Brain pericyte (primary cell): ENCODE data around the gene MIX23.
"Not testable (repeated sequence)": the region's sequence is repeated elsewhere in the genome, so short reads cannot be mapped to it uniquely, and the experiment has no call there.

Experiments used
- DNase-seq: peaks from one replicate; pipeline ENCODE4 v3.0.0-alpha.2; 2012; ENCODE audit warnings: low read depth, low spot score

Gene MIX23

DNA sequence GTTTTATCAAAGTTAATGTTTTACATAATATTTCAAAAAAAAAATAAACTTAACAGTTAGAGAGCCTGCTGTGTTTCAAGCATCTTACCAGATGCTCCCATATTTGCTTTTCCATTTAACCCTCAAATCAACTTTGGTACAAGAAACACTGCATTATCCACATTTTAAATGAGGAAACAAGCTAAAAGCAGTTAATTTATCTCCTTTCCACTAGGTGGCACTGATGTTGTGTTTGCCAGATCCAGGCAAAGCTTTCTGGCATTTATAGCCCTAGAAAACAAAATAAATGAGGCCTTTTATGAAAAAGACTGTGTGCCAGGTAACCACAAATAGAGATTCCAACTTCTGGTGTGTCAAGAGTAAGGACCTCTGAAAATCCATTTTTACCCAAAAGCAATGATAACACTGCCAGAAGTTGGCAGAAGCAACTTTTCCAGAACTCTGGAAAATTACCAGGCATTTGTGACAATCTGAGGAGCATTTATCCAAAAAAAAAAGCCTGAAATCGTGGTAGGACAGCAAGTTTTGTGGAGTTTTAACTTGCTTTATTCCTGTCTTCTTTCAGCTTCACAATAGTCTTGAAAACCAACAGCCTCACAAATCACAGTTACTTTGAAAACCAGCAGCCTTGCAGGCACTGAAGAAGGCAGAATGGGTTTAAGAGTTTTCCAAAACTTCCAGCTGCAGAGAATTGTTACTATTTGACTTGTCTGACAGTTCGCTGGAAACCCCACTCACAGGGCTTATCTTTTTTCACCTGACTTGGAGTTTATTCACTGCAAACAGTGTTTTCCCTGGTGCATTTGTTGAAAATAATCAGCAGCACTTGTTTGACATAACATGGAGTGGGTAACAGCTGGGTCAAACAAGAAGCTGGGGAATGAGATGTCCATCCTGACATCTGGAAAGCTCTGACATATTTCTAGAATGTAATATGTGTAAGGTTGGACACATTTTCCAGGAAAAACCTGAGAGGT lies 10.1 kb upstream of the MIX23 start:
- DNase-seq, result no peak

DNA sequence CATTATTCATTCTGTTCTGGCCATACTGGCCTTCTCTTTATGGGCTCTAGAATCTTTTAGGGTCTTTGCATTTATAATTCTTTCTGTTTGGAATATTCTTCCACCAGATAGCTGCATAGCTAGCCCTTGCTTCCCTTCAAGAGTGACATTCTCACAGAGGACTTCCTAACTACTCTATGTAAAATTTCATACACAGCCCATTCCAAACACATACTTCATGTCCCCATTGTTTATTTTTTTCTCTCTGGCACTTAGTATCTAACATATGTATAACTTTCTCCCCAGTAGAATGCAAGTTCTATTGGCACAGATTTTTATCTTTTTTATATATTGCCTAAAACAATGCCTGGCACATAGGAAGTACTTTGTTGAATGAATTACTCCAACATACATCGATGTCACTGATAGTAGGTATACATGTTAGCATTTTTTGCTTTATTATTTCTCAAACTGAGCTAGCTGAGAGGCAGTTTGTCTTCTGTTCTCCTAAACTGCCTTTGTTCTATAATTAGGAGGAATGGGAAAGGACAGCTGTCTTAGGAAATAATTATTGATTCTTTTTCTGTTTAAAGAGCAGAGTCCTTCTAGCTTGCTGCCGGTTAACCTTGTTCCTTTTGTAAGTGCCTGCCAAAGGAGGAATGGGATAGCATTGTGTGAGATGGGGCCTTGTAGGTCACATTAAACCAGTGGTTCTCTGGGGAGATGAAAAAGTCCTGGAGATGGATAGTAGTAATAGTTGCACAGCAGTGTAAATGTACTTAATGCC lies 8.8 kb upstream of the MIX23 start:
- no peak for DNase-seq

DNA sequence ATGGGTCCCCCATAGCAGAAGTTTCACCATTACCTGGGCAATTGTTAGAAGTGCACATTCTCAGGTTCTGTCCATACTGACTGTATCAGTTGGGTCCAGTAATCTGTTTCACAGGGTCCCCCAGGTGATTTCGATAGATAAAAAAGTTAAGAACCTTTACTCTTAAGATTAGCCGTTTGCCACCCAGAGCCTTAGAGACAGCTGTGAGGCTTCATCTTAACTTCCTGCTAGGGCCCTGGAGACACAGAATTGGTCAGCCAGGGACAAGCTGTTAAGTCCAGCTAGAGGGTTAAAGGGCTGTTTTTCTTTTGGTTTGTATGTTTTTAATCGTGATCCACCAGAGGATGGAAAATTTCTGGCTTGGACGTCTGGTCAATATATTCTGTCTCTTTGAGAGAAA lies 7.6 kb upstream of the MIX23 start:
- DNase-seq, result no peak

DNA sequence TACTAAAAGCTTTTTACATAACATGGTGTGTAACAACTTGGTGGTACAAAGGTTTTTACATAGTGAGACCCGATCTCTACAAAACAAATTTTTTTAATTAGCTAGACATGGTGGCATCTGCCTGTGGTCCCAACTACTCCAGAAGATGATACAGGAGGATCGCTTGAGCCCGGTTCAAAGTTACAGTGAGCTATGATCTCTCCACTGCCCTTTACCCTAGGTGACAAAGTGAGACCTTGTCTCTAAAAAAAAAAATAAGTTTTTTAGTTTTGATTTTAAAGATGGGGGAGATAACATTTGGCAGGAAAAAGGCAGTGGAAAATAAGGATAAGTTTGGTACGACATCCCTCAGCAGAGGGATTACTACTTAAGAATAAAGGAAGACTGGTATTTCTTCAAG lies 6.9 kb upstream of the MIX23 start:
- no peak for DNase-seq

DNA sequence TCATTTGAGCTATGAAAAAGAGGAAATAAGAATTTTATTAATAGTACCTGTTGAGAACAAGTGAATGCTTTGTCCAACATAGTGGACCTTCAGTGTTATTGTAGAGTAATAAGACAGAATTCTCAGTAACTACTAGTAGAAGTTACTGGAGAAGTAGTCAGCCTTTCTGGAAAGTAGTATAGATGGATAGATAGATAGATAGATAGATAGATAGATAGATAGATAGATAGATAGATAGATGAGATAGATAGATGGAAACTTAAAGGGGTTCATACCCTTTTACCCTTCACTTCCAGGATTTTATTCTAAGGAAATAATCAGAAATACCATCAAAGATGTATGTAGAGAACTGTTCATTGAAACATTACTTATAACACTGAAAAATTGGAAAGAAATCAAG lies 6.2 kb upstream of the MIX23 start:
- DNase-seq, result no peak

DNA sequence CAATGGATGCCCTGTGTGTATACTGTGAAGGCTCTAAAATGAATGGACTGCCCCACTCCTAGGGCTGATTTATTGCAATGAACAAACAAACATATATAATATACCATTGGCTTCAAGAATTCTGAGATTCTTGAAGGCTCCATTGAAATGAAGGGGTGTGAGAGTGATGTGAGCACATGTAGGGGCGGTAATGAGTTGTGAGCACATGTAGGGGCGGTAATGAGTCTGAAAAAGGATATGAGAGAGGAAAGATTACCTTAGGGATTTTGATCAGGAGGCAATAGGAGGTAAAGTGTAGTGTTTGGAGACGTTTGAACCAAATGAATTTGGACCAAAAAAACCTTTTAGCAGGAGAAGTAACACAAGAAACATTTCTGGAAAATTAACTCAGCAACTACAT lies 4.7 kb upstream of the MIX23 start:
- DNase-seq, result no peak

DNA sequence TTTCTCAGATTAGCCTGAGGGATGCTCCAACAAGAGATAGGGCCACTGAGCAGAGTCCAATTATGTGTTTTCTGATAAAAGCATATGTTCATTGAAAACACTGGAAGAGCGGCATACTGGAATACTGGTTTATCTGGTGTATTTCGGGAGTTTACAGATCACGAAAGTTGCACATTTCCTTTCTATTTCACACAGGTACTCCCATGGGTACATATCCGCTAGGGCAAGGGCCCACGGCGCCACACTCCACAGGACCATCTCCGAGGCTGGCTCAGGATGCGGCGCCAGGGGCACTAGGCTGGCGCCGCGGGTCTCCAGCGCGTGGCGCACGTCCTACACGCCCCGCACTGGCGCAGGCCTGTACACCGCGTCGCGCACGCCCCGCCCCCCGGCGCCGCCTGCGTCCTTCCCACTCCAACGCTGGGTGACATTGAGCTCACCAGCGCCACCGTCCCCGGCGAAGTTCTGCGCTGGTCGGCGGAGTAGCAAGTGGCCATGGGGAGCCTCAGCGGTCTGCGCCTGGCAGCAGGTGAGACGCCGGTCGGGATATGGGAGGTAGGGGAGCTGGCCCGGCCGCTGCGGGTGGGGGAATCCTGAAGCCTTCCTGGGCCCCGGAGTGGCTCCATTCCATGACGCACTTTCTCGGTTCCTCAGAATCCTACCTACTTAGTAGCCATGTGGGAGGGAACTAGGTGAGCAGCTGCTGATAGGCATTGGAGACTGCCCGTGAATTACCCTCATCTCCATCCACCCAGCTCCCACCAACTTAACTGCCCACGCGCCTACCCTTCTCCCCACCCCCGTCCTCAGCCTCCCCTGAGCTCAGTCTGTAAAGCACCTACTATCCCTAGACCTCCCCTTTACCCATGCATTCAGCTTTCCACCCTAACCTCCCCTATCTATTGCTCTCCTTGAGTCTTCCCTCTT lies 1.0 kb upstream of the MIX23 start, which contains the start of gene FAM162A:
Gene FAM162A (plus strand): TSS at position 412 of the 927 bp plus-strand sequence. CDS start 84 bp downstream, at position 496.
- peak; percentile 41 for DNase-seq

DNA sequence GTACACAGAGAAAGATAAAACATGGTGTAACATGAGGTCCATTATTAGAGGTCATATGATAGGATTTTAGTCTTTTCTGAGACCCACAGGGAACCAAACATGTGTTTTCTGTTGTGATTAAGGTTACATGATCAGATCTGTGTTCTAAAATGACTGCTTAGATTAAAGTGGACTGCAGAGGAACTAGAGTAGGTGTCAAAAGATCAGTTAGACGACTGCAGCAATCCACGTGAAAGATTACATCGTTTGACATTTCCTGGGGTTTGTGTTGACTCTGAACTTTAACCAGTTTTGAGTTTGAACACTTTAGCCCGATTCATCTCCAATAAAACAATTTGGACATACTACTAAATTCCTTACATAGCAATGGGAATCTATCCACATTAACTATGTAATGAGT lies 5.1 kb downstream of the MIX23 start:
- no peak for DNase-seq

DNA sequence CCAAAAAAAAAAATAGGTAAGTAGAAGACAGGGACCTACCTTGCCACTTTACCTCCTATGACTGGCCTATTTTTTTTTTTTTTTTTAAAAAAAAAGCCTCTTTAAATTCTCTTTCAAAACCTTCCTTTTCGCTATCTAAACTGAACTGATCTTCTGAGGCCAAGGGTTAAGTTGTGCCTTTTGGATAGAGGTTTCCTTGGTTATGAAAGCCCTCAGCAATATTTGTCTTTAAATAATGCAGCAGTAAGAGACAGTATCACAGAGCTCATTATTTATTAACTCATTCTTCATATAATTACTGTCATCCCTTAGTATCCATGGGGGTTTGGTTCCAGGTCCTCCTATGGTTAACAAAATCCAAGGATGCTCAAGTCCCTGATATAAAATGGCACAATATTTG lies 9.0 kb downstream of the MIX23 start:
- no peak for DNase-seq

DNA sequence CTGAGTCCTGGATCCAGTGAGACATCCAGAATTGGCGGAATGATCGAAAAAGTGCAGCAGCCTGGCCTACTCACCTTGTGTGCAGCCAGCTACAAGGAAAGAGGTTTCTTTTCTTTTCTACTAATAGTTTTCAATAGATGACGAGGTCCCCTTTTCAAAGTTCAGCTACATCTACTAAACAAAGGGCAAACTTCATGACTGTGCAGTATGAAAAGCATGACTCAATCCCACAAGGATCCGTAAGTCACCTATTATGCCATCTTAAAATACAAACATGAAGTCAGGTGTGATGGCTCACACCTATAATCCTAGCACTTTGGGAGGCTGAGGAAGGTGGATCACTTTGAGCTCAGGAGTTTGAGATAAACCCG lies 16.7 kb downstream of the MIX23 start:
- no peak for DNase-seq

DNA sequence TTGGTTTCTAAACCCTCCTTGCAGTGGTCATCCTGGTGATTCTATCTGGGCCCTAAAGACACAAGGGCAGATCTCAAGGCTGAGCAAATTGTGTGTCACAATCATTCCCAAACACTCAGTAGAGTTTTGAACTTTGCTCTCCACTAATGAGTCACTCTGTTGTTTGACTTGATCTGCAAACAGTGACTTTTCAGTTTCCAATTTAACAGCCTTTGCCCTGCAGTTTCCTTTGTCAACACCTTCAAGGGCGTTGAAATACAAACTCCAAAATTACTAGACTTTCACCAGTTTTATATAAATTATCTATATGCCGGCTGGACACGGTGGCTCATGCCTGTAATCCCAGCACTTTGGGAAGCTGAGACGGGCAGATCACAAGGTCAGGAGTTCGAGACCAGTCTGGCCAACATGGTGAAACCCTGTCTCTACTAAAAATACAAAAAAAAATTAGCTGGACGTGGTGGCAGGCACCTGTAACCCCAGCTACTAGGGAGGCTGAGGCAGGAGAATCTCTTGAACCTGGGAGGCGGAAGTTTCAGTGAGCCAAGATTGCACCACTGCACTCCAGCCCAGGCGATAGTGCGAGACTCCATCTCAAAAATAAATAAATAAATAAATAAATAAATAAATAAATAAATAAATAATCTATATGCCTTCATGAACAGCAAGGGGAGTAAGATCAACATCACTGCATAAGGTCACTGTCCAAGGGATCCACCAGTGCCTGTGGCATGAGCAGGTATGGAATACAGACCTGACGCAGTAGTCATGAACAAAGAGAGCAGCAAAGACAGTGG lies 17.3 kb downstream of the MIX23 start:
- not testable (repeated sequence) for DNase-seq

DNA sequence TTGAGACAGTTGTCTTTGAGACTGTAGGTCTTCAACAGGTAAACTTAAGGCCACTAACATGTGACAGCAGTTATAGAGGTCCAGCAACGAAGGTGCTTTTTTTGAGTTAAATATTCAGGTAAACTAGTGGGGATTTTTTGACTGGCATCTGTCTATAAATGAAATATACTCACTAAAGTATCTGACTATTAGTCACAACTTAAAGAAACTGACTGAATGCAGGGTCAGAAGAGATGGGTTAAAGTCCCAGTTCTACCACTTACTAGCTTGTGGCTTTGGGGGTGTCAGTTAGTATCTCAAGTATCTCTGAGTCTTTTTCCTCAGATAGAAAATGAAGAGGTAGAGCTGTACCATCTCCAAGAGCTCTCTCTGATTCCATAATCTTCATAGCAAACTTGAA lies 18.0 kb downstream of the MIX23 start:
- DNase-seq, result no peak

DNA sequence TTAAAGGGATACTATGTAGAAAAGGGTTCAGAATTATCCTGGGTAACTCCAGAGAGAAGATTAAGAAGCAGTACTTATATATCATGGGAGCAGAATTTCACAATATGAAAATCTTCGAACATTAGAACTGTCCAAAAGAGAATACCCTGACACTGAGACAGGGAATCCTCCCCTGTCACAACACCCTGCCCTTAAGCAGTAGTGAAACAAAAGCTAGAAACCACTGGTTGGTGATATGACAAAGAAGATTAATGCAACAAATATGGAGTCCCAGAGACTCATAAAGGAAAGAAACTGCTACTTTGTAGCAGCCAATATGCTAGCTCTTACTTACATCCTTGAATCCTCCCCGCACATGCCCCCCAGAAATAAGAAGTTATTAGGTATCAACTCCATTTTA lies 18.5 kb downstream of the MIX23 start:
- no peak for DNase-seq

DNA sequence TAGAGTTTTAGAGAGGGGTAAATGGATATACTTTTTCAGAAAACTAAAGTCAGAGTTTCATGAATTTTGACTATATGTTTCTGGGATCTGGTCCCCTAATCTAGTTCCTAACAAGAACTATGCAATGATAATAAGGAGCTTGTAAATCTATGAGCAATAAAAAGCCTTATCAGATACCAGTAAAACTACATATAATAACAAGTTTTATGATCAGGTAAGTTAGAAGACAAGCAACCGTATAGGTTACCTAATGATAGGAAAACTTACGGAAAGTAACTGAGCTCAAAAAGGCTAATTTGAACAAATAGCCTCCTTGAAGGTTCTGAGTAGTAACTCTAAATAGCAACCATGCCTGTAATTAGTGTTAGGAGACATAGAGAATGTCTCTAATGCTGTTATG lies 21.0 kb downstream of the MIX23 start:
- DNase-seq, result no peak

DNA sequence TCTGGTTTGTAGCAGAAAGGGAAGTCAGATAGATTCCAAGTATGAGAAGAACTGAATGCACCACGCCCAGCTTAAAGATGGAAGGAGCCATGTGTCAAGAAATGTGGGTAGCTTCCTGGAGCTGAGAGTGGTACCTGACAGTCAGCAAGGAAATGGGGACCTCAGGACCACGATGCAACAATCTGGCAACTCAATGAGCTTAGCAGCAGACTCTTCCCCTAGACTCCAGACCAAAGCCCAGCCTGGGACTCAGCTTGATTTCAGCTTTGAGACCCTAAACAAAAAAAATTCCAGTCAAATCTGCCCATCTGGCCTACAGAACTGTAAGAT lies 24.4 kb downstream of the MIX23 start:
- no peak for DNase-seq

DNA sequence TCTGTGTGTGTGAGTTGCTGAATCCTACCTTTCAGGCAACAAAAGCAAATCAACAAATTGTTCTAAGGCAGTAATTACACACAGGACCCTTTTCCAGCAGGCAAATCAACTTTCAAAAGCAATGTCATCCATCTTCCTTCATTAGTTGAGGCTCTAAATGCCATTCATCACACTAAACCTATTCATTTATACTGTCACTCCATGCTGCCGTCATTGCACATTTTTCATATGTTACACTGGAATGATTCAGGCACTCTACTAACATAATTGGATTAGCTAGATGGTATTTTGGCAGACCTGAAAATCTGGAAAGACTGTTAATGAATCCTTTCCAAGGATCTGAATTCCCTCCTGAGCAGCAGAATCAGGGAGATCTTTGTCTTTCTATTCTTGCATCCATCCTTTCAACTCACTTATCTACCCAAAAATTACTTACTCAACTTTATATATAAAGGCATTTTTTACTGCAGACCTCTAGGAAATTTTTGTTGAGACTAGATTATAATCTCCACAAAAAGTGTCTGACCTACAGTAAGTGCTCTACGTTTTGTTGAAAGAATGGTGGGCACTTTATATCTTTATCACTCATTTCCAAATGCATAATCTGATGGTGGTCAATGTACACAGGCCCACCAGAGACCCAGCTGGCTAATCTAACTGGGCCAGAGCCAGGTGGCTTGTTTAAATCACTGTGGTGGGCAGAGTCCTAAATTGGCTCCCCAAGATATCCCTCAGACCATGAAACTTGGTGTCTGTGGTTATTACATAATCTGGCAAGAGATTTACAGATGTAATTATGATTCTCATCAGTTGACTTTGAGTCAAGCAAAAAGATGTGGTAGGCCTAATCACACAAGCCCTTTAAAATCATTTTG lies 25.0 kb downstream of the MIX23 start:
- DNase-seq, result no peak

DNA sequence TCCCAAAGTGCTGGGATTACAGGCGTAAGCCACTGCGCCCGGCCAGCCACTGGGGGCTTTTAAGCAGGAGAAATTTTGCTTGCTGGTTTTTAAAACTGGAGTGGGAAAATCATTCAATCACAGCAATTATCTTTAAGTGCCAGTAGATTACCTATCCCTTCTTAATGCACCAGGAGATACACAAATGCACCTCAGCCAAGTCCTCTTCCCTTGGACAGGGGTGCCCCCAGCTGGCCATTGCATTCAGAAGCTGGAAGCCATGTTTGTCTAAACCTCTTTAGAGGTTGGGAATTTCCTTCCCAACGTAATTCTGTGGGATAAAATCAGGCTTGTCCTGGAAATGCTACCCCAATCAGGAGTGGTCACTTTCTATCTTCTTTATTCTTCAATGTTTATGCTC lies 26.6 kb downstream of the MIX23 start:
- no peak for DNase-seq

DNA sequence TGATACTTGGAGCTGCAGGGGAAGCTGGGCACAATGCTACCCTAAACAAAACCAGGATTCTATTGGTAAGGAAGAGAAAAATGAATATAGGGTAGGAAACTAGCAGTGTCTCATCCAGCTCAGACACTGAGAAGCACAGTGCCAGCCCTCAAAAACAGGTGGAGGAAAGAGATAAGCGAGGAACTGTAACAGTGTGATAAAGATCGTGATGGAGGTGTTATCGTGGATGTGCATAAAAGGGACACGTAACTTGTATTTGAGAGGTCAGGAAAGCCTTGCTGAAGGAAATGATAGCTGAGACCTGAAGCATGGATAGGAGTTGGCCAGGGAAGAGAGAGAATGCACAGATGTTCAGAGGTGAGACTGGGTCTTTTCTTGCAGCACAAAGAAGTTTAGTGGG lies 27.4 kb downstream of the MIX23 start:
- no peak for DNase-seq

DNA sequence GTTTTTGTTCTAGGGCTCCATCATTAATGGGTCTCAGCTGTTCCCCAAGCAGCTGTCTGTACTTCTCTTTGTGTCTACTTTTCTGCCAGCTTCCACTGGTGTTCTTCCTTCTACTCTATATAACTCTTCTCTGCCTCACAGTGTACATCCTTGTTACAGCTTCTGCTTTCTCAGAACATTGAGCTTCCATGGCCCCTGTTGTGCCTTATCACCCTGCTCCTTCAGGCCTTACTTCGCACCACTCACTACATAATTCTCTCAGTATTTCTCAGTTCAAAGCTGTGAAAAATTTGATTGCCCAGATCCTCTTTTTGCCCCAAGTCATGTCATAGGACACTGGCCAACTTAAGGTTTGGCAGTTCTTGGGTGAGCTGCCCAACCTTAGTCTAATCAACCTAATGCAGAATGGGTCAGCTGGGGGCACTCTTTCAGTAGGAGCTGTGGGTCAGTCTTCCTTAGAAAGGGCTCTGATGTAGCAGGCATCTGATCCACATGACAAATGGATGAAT lies 29.1 kb downstream of the MIX23 start:
- no peak for DNase-seq

DNA sequence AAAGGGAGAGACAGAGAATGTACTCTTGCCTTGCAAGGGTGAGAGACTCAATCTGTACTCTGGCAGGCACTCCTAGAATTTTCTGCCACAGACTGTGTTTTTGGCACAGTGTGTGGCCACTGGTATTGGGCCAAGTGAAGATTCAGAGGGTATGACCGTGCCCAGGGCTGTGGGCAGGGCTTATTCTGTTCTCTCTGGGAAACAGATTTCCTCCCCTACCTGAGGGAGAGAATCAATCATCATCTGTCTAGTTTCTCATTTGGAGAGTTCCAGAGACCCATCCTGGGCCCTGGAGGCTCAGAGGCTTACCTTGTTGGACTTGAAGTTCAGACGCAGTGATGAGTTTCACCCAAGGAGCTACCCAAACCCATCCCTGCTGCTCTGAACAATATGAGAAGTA lies 29.8 kb downstream of the MIX23 start:
- no peak for DNase-seq
